Smooth muscle cell (in vitro differentiated cells): ENCODE results near the gene JTB. TPM values are rescaled to one million over a fixed set of nuclear protein-coding genes. Genes with fewer than 3 reads are reported as not detected.

Source experiments
- DNase-seq: peaks from one replicate; lab custom pipeline; 2025; ENCODE audit not compliant: unreplicated experiment; lab: John Stamatoyannopoulos, UW
- H2AFZ ChIP-seq: fragments of 200-600 bp; sonication (generic); 2 replicates; pipeline ENCODE4 v1.6.0; 2016; ENCODE audit warnings: antibody characterized with exemption, low read depth, mild to moderate bottlenecking
- H3F3A ChIP-seq: fragments of 200-600 bp; sonication (generic); 2 replicates; pipeline ENCODE4 v1.6.0; 2017; ENCODE audit warnings: antibody characterized with exemption, low read depth
- H3K27ac ChIP-seq: fragments of 200-600 bp; sonication (generic); 2 replicates; pipeline ENCODE4 v1.5.1; 2016; ENCODE audit warnings: low read depth, mild to moderate bottlenecking
- H3K27me3 ChIP-seq: fragments of 200-600 bp; sonication (generic); 2 replicates; pipeline ENCODE4 v1.6.1; 2016; ENCODE audit warnings: low read depth, mild to moderate bottlenecking
- H3K36me3 ChIP-seq: fragments of 200-600 bp; sonication (generic); 2 replicates; pipeline ENCODE4 v1.5.1; 2016; ENCODE audit warnings: low read depth
- H3K4me1 ChIP-seq: fragments of 200-600 bp; sonication (generic); 2 replicates; pipeline ENCODE4 v1.5.1; 2016; ENCODE audit warnings: low read depth
- H3K4me2 ChIP-seq: fragments of 200-600 bp; sonication (generic); 2 replicates; pipeline ENCODE4 v1.6.0; 2016; ENCODE audit warnings: mild to moderate bottlenecking
- H3K4me3 ChIP-seq: fragments of 200-600 bp; sonication (generic); 2 replicates; pipeline ENCODE4 v1.5.1; 2016; ENCODE audit warnings: mild to moderate bottlenecking
- H3K79me2 ChIP-seq: fragments of 200-600 bp; sonication (generic); 2 replicates; pipeline ENCODE4 v1.6.0; 2016; ENCODE audit warnings: low read depth, mild to moderate bottlenecking
- H3K9ac ChIP-seq: fragments of 200-600 bp; sonication (generic); 2 replicates; pipeline ENCODE4 v1.6.0; 2016; ENCODE audit warnings: low read depth
- H3K9me3 ChIP-seq: fragments of 200-600 bp; sonication (generic); replicated peaks from 2 replicates; pipeline ENCODE4 v1.5.1; 2016; ENCODE audit warnings: low read depth
- H4K20me1 ChIP-seq: fragments of 200-600 bp; sonication (generic); 2 replicates; pipeline ENCODE4 v1.6.0; 2016; ENCODE audit warnings: low read depth
- CTCF ChIP-seq: fragments of 200-600 bp; sonication (generic); IDR thresholded peaks from 2 replicates; pipeline ENCODE4 v1.5.1; 2017; ENCODE audit warnings: borderline replicate concordance, mild to moderate bottlenecking, antibody characterized with exemption; ENCODE audit not compliant: insufficient read depth, poor library complexity, severe bottlenecking
- WGBS: methylation state at CpG from one replicate; pipeline ENCODE4 v1.1.7; 2016; ENCODE audit warnings: low lambda C conversion rate; 5-methylcytosine and 5-hydroxymethylcytosine counted together
- polyA plus RNA-seq: library from polyadenylated mRNA; unstranded; fragments of >200 nt; fragmentation: Nextera tagmentation; extraction: Ambion mirVana; gene quantifications from 2 replicates; pipeline ENCODE4 v1.2.1, GENCODE V29; 2016
- total RNA-seq: library from RNA; depleted of rRNA; stranded (reverse); fragments of >200 nt; gene quantifications from 2 replicates; pipeline ENCODE4 v1.2.3, GENCODE V29; 2014

JTB gene
- total and polyA plus RNA-seq, 2 experiments from 2014 or later = 139 to 157 TPM

GRCh38 chr1:153936011-153936802 lies 41.3 kb downstream of the JTB start:
- Histone ChIP-seq H3K27me3 (no peaks in the 10 kb centered on the region), H3K36me3 (no peaks in the 10 kb centered on the region)

GRCh38 chr1:153934746-153935145 lies 42.7 kb downstream of the JTB start:
- Histone ChIP-seq H3K79me2 (no peaks in the 10 kb centered on the region), H3K36me3 (no peaks in the 10 kb centered on the region), H3F3A (no peaks in the 10 kb centered on the region), H2AFZ (no peak overlapping the region), H3K4me3 (no peak overlapping the region), H4K20me1 (no peaks in the 10 kb centered on the region), H3K4me2 (no peak overlapping the region), H3K9me3 (no peaks in the 10 kb centered on the region), H3K27ac (no peak overlapping the region), H3K9ac (no peak overlapping the region), H3K27me3 (no peaks in the 10 kb centered on the region), H3K4me1 (no peaks in the 10 kb centered on the region)
- 95% methylated on average over 9 of the region's 9 CpGs for WGBS
- no peak for TF ChIP-seq CTCF
- no peak for DNase-seq

More at GRCh38 chr1:153936011-153936802, 41.3 kb downstream of the JTB start:
- H3K9me3 ChIP-seq = no peaks in the 10 kb centered on the region
- H3K27ac ChIP-seq = no peak overlapping the region
- H3F3A ChIP-seq = no peaks in the 10 kb centered on the region
- H3K9ac ChIP-seq = no peak overlapping the region
- no peak for DNase-seq
- WGBS = 98% methylated on average over 12 of the region's 12 CpGs
- no peak overlapping the region for H3K4me2 ChIP-seq
- no peaks in the 10 kb centered on the region for H4K20me1 ChIP-seq
- H3K4me3 ChIP-seq = no peak overlapping the region
- no peak overlapping the region for H2AFZ ChIP-seq
- TF ChIP-seq CTCF = no peak
- H3K79me2 ChIP-seq = no peaks in the 10 kb centered on the region
- H3K4me1 ChIP-seq = no peaks in the 10 kb centered on the region

GRCh38 chr1:153933955-153934354 lies 43.5 kb downstream of the JTB start:
- no peaks in the 10 kb centered on the region for H3K27me3 ChIP-seq
- no peaks in the 10 kb centered on the region for H3K79me2 ChIP-seq
- no peak overlapping the region for H2AFZ ChIP-seq
- H3K4me2 ChIP-seq = no peak overlapping the region
- no peak overlapping the region for H3K27ac ChIP-seq
- H4K20me1 ChIP-seq = no peaks in the 10 kb centered on the region
- no peaks in the 10 kb centered on the region for H3K4me1 ChIP-seq
- no peak for DNase-seq
- WGBS = 98% methylated on average over 11 of the region's 11 CpGs
- no peak for TF ChIP-seq CTCF
- no peak overlapping the region for H3K9ac ChIP-seq
- no peak overlapping the region for H3K4me3 ChIP-seq
- no peaks in the 10 kb centered on the region for H3K9me3 ChIP-seq
- no peaks in the 10 kb centered on the region for H3F3A ChIP-seq
- H3K36me3 ChIP-seq = no peaks in the 10 kb centered on the region

- no peak for DNase-seq
Observed at GRCh38 chr1:153933430-153933829, 44.0 kb downstream of the JTB start.

More at GRCh38 chr1:153933430-153933829, 44.0 kb downstream of the JTB start:
- Histone ChIP-seq H3K9me3 (no peaks in the 10 kb centered on the region), H3K4me2 (no peak overlapping the region), H3K4me3 (no peak overlapping the region), H3K27me3 (no peaks in the 10 kb centered on the region), H3K79me2 (no peaks in the 10 kb centered on the region), H4K20me1 (no peaks in the 10 kb centered on the region), H3K27ac (no peak overlapping the region), H3F3A (no peaks in the 10 kb centered on the region), H2AFZ (no peak overlapping the region), H3K9ac (no peak overlapping the region), H3K36me3 (no peaks in the 10 kb centered on the region), H3K4me1 (no peaks in the 10 kb centered on the region)
- no peak for TF ChIP-seq CTCF
- WGBS = 96% methylated on average over 10 of the region's 14 CpGs
